Stimulated activated CD4-positive, alpha-beta T cell treated with anti-CD3 and anti-CD28 coated beads, Interleukin-1b, Interleukin-23, amount 100 ng/mL, for 1 hour (primary cell): ENCODE measurements around the gene ABAT.

Source experiments
- DNase-seq, 2 donors: peaks; one replicate each; pipeline ENCODE4 v3.0.0-alpha.2; 2020; ENCODE audit warnings: low read depth in 2 of 2

Gene ABAT

DNA sequence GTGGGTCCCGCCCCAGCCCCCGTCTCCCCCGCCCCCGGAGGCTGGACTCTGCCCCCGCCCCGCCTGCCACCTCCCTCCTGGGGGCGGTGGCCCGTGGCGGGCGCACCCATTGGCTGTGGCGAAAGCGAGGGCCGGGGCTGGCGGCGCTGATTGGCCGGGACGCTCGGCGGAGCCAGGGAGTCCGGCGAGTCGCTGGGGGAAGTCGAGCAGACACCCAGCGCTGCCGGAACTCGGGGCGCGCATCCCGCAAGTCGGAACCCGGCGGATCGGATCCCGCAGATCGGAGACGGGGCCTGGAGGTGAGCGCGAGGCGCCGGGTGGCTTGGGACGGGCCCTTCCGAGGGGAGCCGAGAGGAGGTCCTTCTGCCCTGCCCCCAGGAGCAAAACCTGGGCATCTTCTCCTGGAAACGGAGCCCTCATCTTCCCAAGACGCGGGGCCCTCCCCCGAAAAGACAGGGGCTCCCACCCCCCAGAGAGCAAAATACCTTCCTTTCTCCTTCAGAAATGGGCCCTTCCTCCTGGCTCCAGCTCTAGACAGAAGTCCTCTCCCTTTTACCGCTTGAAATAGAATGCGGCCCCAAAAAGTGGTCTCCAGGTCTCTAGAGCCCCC is at the start of gene ABAT:
TSS of gene ABAT (plus strand) at position 205 of the 610 bp plus-strand sequence. CDS start 61,123 bp downstream, outside the sequence.
- DNase-seq: peak; percentile 68 to 72

DNA sequence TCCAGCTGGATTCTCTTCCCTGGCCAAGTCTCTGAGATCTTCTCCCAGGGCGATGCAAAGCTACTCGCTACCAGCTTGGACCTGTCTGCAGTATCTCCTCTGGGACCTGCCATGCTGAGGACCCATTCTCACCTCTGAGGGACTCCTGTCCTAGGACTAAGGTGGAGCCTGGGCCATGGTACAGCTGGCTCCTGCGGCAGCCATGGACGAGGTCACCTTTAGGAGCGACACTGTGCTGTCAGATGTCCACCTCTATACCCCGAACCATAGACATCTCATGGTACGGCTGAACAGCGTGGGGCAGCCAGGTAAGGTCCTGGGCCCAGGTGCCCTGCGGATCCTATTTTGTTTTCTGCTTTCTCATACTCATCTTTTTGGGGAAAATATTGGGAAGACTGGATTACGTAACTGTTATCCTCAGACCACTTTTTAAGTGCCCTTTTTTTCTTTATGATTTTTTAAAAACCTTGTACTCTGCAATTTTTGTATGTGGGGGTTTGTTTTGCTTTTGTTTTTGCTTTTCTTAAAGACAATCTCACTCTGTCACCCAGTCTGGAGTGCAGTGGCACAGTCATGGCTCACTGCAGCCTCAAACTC is 48.8 kb upstream of the ABAT start:
- DNase-seq: no peak

DNA sequence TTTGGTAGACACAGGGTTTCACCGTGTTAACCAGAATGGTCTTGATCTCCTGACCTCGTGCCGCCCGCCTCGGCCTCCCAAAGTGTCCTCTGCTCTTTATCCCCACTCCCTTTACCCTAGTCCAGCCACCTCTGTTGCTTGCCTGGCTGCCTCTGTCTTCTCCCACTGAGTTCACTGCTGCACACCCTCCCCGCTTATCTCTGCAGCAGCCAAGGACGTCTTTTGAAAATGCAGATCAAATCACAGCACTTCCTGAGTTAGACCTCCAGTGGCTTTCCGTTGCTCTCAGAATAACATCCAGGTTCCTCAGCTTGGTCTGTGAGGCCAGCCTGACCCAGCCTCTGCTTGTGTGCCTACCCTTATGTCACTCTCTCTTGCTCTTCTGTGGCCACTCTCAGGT is 47.5 kb upstream of the ABAT start:
- DNase-seq: no peak

DNA sequence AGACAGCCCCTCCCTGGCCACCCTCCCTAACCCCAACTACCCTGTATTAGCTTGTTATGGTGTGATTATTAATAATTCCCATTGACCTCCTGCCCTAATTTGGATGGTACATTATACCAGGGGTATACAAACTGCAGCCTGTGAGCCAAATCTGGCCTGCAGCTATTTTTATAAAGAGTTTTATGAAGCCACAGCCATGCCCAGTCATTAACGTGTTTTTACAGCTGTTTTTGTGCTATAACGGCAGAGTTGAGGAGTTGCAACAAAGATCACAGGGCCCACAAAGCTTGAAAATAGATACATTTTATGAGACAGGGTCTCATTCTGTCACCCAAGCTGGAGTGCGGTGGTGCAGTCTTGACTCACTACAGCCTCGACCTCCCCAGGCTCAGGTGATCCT is 47.0 kb upstream of the ABAT start:
- DNase-seq: no peak

DNA sequence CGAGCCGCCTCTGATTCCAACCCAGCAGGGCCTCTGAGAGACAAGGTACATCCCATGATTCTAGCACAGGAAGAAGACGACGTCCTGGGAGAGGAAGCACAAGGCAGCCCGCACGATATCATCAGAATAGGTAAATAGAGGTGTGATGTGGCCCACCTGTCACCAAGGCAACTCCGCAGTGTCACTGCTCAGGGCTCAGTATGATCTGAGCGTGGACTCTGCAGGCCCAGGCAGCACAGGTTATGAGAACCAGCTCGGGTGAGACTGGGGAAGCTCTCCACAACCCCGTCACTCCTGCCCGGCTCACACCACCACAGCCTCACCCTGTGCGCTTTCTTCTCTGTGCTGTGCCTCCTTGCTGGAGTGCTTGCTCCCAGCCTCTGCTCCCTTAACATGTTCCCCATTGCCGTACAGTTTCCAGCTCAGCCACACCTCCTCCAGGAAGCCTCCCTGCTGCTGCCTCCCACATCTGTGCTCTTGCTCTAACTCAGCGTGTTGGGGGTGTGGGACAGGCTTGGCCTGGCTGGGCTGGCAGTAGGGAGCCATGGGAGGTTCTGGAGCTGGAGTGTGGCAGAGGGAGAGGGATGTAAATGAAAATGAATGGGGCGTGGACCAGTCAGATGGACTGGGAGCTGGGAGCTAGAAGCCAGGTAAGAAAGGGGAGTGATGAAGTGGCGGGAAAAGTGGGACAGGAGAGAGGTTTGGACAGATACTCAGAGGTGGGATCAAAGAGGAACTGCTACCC is 45.3 kb upstream of the ABAT start:
- no peak for DNase-seq

DNA sequence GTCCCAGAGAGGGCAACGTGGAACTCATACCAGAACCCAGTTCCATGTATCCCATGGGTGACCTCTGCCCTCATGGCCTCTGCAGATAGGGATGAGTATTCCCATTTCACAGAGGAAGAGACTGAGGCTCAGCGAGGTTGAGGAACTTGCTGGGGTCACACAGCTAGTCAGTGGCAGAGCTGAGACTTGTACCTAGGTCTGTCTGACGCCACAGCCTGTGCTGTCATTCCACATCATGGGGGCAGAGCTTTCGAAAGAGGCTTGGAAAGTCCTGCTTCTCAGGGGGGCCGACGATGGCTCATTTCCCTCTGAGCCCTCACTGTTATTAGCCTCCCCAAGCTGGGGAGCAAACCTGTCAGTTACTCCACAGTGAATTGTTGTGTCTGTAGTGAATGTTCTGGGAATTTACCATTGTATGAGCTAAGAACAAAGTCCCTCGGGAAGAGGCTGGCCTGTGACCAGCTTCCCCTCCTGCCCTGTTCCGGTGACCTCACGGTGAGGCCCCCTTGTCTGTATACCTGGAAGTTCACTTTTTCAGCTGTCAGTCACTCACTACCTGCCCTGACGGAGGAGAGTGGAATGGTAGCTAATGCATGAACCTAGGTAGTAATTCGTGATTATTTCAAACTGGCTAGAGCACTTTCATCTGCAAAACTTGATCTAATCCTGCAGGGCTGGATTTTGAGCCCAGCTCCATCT is 44.0 kb upstream of the ABAT start:
- no peak for DNase-seq

DNA sequence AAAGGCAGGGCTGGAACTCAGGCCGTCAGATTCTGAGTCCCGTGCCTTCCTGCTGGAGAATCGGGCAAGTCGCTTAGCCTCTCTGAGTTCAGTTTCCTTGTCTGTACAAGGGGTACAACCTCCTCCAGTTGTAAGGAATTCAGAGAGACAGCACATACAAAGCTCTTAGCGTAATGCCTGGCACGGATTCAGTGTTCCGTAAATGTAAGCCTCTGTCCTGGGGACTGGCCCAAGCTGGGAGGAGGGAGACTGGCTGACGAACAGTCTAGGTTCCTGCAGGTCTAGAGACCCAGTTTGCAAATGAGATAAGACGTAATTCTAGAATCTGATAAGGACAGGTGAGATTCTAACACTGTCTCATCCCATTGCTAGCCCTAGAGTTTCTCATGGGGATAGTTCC is 43.0 kb upstream of the ABAT start:
- no peak for DNase-seq

DNA sequence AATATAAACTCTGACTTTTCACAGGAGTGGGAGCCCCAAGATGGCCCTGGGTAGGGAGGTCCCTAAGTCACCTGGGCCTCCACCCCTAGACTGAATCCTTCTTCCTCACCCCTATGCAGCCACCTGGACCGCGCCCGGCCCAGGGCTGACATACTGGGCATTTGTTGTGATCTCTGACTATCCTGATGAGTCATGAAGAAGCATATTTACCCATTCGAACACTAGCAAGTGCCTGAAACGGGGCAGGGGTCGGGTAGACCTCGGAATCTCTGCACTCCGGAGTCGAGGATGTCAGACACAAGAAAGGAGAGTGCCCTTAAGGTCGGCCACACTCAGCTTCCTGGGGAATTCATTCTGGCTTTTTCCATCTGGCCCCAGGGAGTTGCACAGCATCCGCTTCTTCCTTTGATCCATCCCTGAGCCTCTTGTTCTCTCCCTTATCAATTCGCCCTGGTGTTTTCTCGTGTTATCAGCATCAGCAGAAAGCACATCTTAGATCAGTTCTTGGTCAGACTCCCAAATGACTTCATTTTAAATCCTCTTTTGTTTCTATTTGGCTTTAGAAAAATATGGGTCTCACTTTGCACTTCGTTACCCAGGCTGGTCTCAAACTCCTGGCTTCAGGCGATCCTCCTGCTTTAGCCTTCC is 42.5 kb upstream of the ABAT start:
- DNase-seq: no peak

DNA sequence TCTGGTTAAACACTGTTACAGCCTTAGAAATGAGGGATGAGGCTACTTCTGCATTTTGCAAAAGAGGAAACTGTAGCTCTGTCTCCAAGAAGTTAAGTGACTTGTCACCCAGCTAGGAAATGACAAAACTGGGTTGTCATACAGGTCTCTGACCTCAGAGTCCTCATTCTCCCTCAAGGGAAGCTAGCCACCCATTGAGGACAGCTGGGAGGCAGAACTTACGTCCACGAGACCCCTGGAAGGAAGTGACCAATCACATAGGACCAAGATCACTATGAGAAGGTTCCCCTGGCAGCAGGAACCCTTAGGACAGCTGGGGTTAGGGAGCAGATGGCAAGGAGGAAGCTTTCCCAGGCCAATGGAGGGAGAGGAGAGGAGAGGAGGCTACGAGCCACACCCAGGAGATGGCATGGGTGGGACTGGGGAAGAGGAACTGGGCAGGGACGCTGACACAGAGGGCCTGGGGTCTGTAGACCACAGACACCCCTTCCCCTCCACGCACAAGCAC is 41.7 kb upstream of the ABAT start:
- no peak for DNase-seq

DNA sequence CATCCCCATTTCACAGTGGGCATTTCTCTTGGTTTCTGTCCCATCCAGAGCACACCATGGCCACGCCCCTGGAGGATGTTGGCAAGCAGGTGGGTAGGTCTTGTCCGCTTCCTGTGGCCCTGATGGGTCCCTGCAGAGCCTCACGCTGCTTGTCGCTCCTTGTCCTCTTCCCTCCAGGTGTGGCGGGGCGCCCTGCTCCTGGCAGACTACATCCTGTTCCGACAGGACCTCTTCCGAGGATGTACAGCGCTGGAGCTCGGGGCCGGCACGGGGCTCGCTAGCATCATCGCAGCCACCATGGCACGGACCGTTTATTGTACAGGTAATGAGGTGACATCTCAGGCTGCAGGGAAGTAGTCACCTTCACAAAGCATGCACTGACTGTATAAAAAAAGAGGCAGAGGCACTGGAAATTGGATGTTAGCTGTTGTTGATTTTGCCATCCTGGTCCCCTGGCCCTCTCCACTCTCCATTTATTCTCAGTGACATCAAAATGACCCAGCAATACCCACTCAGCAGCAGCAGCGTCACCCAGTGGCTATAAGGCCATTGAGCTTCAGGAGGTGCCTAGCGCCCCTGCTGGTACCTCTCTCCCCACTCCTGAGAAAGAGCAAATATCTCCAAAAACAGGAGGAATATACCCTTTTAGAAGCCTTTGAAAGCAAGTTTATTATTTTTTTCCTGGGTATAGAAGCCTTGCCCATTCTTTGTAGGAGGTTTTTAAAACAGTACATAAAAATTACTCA is 39.3 kb upstream of the ABAT start:
- no peak for DNase-seq

DNA sequence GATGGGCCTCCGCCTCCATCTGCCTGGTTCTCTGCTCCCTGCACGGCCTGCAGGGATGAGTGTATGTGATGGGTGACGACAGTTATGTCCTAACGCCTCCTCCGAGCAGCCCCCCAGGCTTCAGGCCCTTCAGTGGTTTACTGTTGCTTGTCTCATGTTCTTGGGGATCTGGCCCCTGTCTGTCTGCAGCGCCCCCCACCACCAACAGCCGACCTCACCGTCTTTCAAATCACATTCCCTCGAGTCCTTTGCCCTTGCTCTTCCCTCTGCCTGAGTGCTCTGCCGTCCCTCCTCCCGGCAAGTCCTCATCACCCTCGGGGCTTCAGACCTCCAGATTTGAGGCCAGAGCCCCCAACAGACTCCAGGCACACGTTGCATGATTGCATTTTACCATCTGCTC is 34.7 kb upstream of the ABAT start:
- no peak for DNase-seq

DNA sequence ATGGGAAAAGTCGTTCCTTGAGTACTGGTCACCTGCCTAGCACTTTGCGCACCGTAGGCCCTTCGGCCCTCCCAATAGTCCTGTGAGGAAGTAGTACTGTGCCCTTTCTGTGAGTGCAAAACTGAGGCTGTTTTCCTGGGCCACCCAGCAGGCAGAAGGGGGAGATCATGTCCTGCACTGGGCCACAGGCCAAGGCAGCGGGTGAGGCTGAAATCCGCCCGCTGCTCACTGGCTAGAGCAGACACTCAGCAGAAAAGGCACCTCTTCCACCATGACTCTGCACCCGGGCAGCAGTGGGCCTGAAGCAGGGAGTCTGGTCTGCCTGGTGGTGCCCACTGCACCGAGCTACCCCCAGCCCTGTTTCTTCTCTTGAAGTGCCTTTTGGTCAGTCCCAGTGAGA is 32.7 kb upstream of the ABAT start:
- DNase-seq: no peak

DNA sequence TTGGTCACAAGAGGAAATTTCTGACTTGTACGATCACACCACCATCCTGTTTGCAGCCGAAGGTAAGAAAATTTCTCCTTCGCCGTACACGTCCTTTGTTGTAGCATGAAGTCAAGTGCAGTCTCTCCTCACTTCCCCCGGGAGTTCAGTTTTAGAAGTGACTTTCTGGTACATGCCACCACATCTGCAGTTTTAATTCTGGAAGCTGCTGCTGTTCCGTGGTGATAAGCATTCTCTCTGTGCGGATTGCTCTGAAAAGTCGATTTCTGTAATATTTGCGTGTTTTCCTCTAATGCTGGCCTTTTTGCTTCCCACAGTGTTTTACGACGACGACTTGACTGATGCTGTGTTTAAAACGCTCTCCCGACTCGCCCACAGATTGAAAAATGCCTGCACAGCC is 32.3 kb upstream of the ABAT start:
- DNase-seq: no peak

DNA sequence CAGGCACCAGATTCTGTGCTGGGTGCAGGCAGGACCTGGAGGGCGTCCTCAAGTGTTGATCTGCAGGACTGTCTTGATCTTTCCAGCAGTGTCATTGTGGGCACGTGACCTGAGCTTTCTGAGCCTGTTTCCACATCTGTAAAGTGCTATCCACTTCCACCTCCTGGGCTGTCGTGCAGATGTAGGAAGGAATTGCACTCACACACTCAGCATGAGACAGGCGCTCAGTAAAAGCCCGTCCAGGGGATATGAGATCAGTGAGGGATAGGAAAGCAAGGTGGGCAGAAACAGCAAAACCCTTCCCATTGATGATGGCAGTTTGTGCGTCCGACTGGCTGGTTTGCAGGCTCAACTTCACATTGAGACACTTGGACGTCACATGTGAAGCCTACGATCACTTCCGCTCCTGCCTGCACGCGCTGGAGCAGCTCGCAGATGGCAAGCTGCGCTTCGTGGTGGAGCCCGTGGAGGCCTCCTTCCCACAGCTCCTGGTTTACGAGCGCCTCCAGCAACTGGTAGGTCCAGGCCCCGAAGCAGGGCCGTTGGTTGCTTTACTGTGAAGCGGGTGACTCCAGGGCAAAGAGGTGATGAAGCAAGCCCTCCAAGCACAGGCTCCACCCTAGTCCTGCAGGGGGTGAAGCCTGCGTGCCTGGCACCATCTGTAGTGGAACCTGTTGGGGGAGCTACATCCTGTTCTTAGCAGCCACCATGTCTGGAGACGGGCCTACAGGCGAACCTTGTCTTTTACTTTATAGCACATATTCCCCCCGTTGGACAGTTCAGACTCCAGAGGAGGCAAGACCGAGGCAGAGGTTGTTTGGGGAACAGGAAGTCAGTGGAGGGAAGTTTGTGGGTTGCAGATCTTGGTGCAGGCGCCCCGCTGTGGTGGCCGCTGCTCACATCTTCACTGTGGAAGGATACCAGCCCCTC is 29.9 kb upstream of the ABAT start:
- DNase-seq: no peak

DNA sequence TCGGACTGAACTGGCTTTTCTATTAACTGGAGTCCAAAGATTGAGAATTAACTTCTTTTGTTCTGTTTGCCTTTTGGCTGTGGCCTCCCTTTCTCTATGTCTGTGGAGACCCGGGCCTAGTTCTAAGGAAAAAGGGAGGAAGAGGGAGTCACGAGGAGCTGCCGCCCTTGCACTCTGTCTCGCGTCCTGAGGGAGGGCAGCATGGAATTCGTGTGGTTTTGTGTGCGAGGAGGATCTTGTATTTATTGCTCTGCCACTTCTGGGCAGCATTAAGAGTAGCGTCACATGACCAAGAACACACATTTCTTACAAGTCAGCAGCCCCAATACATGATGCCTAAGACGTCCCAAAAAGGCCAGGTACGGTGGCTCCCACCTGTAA is 29.3 kb upstream of the ABAT start:
- DNase-seq: no peak

DNA sequence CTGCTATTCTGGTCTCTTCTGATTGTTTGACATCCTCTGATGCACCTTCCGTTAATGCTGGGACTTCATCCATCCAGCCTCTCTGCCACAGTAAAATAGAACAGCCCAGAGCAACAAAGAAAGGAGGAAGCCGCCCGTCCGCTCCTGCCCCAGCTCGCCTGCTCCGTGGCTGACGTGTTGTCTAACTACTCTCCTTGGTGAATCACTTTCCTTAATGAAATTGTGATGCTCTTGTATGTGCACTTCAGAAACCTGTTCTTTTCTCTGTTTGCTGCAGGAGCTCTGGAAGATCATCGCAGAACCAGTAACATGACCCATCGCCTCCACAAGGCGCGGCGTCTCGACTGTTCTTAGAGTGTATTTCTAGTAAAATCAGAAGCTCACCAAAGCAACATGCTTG is 28.6 kb upstream of the ABAT start:
- no peak for DNase-seq

DNA sequence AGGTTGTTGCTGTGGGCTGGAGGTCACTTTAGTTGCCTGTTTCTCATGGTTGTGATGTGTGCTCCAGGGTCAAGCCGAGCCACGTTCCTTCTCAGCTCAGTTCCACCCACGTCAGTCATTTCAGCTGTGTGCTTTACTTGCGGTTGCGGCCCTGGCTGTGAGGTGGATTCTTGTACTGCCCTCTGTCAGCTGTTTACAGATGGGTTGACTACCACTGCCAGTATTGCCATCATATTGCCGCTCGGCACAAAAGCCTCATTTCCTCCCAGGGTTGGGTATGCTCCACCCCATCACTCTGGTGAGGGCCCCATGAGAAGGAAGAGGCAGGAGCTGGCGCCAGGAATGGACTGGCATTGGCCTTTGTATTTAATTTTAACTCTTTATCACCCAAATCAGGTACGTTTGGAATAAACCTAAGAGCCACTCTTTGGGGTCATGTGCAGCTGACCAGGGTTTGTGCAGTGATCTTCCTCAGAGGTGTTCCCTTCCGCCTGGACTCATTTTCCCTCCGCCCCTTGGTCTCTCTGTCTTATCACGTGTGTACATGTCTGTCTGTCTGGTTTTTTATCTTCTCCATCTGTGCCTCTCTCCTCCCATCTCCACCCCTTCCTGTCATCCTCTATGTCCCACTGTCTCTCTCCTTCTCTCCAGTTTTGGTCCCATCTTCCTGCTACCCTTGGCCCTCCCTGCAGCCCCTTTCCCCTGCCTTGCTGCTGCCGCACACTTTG is 27.9 kb upstream of the ABAT start:
- DNase-seq: no peak

DNA sequence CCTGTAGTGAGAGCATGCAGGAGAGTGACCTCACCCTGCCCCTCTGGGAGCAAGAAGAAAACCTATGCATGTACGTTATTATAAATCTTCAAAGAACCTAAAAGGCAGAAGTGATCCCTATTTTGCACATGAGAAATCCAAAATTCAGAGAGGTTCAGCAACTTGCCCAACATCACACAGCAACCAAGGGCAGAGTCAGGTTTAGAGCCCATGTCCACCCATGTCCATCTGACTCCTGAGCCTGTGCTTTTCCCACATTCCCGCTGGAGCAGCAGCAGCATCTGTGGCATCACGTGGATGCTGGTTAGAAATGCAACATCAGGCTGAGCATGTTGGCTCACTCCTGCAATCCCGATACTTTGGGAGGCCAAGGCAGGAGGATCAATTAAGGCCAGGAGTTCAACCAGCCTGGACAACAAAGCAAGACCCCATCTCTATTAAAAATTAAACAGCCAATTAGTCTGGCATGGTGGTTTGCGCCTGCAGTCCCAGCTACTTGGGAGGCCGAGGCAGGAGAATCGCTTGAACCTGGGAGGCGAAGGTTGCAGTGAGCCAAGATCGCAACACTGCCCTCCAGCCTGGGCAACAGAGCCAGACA is 26.6 kb upstream of the ABAT start:
- DNase-seq: no peak

DNA sequence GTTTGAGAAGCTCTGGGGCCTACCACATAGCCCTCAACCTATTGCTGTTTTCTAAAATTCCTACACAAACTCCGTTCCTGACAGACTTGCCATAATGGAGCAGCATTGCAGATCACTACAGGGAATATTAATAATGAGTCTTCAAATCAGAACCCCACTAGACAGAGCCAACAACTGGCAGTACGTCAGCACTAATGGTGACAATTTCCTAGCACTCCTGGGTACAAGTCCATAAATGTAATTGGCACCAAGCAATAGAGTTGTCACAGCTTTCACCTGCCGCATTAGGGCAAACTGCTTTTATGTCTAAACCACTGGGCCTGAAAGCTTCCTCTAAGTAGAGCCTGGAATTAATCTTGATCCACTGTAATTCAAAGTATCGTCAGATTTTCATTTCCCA is 25.5 kb upstream of the ABAT start:
- DNase-seq: no peak
